ENCODE measurements around the gene FBXO38. TPM values are rescaled to one million over a fixed set of nuclear protein-coding genes. Genes with fewer than 3 reads are reported as not detected.

FBXO38 gene
- total RNA-seq, 1 experiment from 2014 or later, result 36.3 TPM

GRCh38 chr5:148484651-148485050, 100.9 kb downstream of the FBXO38 start:
- Histone ChIP-seq H3K9ac (ENCODE audit: low read length) (no peak overlapping the region), H4K20me1 (ENCODE audit: insufficient read depth) (no peaks in the 10 kb centered on the region), H3K79me2 (ENCODE audit: insufficient read depth, low read length) (no peaks in the 10 kb centered on the region), H3K4me1 (ENCODE audit: control insufficient read depth in 1 of 2, insufficient read depth in 2 of 2, low read length in 2 of 2) (0 out of 4 replicates have a peak, but pooled peaks cover 0 to 4% of the 10 kb centered on the region in 2 experiments), H3K27me3 (ENCODE audit: insufficient read depth, low read length) (peaks cover 23% of the 10 kb centered on the region), H3K36me3 (ENCODE audit: control insufficient read depth in 1 of 2, insufficient read depth in 2 of 2, low read length in 2 of 2) (no peaks in the 10 kb centered on the region), H3K4me2 (ENCODE audit: low read length) (no peak overlapping the region), H3K27ac (ENCODE audit: low read depth, low read length) (no peak overlapping the region), H2AFZ (ENCODE audit: low read depth, low read length, poor library complexity, severe bottlenecking) (no peak overlapping the region), H3K4me3 (replicated peaks in 1 of 2; ENCODE audit: low read depth in 1 of 2, low read length in 2 of 2) (no peak overlapping the region), H3K9me2 (ENCODE audit: insufficient read depth) (no peaks in the 10 kb centered on the region), H3K9me3 (ENCODE audit: control insufficient read depth in 1 of 2, insufficient read depth in 1 of 2, low read depth in 1 of 2, low read length in 2 of 2) (no peaks in the 10 kb centered on the region)
- TF ChIP-seq CEBPB (IDR thresholded peaks at IDR 0.05; ENCODE audit: low read depth) (no peak), CBX3 (IDR thresholded peaks at IDR 0.05; ENCODE audit: low read depth) (no peak), TCF7L2 (IDR thresholded peaks at IDR 0.05; ENCODE audit: borderline replicate concordance, extremely low read depth, insufficient read depth, insufficient read length) (no peak), POLR2A (IDR thresholded peaks at IDR 0.05; ENCODE audit: borderline replicate concordance, extremely low read depth, insufficient read depth, insufficient read length) (no peak), MAX (IDR thresholded peaks at IDR 0.05) (no peak), EZH2phosphoT487 (IDR thresholded peaks at IDR 0.05; ENCODE audit: borderline replicate concordance) (no peak), EZH2 (IDR thresholded peaks at IDR 0.05) (no peak), ELF1 (IDR thresholded peaks at IDR 0.05; ENCODE audit: borderline replicate concordance, low read depth) (no peak), POLR2AphosphoS5 (IDR thresholded peaks at IDR 0.05; ENCODE audit: low read depth, low read length) (no peak), ZFX (IDR thresholded peaks at IDR 0.05) (no peak), FOSL1 (IDR thresholded peaks at IDR 0.05; ENCODE audit: low read depth) (no peak), SP1 (IDR thresholded peaks at IDR 0.05; ENCODE audit: low read depth) (no peak), JUND (IDR thresholded peaks at IDR 0.05) (no peak), SRF (IDR thresholded peaks at IDR 0.05; ENCODE audit: low read depth) (no peak), EGR1 (IDR thresholded peaks at IDR 0.05; ENCODE audit: low read depth) (no peak), SIN3A (IDR thresholded peaks at IDR 0.05; ENCODE audit: low read depth) (no peak)
- TF ChIP-seq, protein P1, sequence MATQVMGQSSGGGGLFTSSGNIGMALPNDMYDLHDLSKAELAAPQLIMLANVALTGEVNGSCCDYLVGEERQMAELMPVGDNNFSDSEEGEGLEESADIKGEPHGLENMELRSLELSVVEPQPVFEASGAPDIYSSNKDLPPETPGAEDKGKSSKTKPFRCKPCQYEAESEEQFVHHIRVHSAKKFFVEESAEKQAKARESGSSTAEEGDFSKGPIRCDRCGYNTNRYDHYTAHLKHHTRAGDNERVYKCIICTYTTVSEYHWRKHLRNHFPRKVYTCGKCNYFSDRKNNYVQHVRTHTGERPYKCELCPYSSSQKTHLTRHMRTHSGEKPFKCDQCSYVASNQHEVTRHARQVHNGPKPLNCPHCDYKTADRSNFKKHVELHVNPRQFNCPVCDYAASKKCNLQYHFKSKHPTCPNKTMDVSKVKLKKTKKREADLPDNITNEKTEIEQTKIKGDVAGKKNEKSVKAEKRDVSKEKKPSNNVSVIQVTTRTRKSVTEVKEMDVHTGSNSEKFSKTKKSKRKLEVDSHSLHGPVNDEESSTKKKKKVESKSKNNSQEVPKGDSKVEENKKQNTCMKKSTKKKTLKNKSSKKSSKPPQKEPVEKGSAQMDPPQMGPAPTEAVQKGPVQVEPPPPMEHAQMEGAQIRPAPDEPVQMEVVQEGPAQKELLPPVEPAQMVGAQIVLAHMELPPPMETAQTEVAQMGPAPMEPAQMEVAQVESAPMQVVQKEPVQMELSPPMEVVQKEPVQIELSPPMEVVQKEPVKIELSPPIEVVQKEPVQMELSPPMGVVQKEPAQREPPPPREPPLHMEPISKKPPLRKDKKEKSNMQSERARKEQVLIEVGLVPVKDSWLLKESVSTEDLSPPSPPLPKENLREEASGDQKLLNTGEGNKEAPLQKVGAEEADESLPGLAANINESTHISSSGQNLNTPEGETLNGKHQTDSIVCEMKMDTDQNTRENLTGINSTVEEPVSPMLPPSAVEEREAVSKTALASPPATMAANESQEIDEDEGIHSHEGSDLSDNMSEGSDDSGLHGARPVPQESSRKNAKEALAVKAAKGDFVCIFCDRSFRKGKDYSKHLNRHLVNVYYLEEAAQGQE (IDR thresholded peaks at IDR 0.05; ENCODE audit: low read depth), result no peak
- TF ChIP-seq, protein P2, sequence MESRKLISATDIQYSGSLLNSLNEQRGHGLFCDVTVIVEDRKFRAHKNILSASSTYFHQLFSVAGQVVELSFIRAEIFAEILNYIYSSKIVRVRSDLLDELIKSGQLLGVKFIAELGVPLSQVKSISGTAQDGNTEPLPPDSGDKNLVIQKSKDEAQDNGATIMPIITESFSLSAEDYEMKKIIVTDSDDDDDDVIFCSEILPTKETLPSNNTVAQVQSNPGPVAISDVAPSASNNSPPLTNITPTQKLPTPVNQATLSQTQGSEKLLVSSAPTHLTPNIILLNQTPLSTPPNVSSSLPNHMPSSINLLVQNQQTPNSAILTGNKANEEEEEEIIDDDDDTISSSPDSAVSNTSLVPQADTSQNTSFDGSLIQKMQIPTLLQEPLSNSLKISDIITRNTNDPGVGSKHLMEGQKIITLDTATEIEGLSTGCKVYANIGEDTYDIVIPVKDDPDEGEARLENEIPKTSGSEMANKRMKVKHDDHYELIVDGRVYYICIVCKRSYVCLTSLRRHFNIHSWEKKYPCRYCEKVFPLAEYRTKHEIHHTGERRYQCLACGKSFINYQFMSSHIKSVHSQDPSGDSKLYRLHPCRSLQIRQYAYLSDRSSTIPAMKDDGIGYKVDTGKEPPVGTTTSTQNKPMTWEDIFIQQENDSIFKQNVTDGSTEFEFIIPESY (IDR thresholded peaks at IDR 0.05; ENCODE audit: extremely low read depth, insufficient replicate concordance, low read length), result no peak
- TF ChIP-seq, protein P3, sequence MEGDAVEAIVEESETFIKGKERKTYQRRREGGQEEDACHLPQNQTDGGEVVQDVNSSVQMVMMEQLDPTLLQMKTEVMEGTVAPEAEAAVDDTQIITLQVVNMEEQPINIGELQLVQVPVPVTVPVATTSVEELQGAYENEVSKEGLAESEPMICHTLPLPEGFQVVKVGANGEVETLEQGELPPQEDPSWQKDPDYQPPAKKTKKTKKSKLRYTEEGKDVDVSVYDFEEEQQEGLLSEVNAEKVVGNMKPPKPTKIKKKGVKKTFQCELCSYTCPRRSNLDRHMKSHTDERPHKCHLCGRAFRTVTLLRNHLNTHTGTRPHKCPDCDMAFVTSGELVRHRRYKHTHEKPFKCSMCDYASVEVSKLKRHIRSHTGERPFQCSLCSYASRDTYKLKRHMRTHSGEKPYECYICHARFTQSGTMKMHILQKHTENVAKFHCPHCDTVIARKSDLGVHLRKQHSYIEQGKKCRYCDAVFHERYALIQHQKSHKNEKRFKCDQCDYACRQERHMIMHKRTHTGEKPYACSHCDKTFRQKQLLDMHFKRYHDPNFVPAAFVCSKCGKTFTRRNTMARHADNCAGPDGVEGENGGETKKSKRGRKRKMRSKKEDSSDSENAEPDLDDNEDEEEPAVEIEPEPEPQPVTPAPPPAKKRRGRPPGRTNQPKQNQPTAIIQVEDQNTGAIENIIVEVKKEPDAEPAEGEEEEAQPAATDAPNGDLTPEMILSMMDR (IDR thresholded peaks at IDR 0.05 in 2 of 3, conservative IDR thresholded peaks at IDR 0.05 in 1 of 3; ENCODE audit: borderline replicate concordance in 1 of 3, insufficient read depth in 1 of 3, low read depth in 2 of 3, low read length in 2 of 3), result no peak
- ChIA-PET POLR2A (no interaction called here), RAD21 (ENCODE audit: low non-redundant PET in 1 of 2, low total read pairs in 2 of 2, uncharacterized antibody in 2 of 2, unreplicated experiment in 2 of 2) (no interaction called here), CTCF (no interaction called here)
- DNase-seq (ENCODE audit: low read depth, low spot score), result no peak
- BruUV-seq (replicated peaks), result no TSS peak
- ATAC-seq, result no peak
- intact Hi-C loops (cut with micrococcal nuclease), result loop anchor here (5.0 kb wide), 2 partner anchors 192 to 307 kb away; no protein-coding TSS in a partner anchor

Data from HCT116 (cell line).